Natural killer cell treated with Interleukin-12 subunit alpha and Interleukin-12 subunit beta and Interleukin-15 and Interleukin-18, amount 100 ng/mL, for 72 hours (primary cell): ENCODE data around the gene MAN1B1. TPM values are rescaled to one million over a fixed set of nuclear protein-coding genes. Genes with fewer than 3 reads are reported as not detected.
A peak's percentile ranks its signal among the peaks of the same experiment; 100 is the strongest.

Source experiments
- ATAC-seq, 2 donors: fragments of 150-1000 bp; cut with Tn5 transposase in 1 of 2; sonication (Bioruptor Pico), chemical (Tn5 transposase) in 1 of 2; 2 replicates each; pipeline ENCODE4 v1.10.0; 2021
- DNase-seq: peaks from one replicate; pipeline ENCODE4 v3.0.0; 2022; ENCODE audit warnings: low spot score
- H3K27ac Mint-ChIP-seq, 2 donors: 1 replicate in 1 of 2; 2 replicates in 1 of 2; pipeline ENCODE4 v1.8.0; 2022; ENCODE audit warnings: mixed read lengths in 2 of 2, mild to moderate bottlenecking in 1 of 2, moderate library complexity in 1 of 2
- H3K27me3 Mint-ChIP-seq, 2 donors: 1 replicate in 1 of 2; 2 replicates in 1 of 2; pipeline ENCODE4 v1.8.0; 2022; ENCODE audit warnings: mixed read lengths in 2 of 2
- H3K36me3 Mint-ChIP-seq: one replicate; pipeline ENCODE4 v1.8.0; 2022; ENCODE audit warnings: mixed read lengths
- H3K4me1 Mint-ChIP-seq, 2 donors: 1 replicate in 1 of 2; 2 replicates in 1 of 2; pipeline ENCODE4 v1.8.0; 2022; ENCODE audit warnings: low read depth in 2 of 2, mixed read lengths in 2 of 2, mild to moderate bottlenecking in 1 of 2
- H3K4me3 Mint-ChIP-seq: one replicate; pipeline ENCODE4 v1.8.0; 2022; ENCODE audit warnings: mixed read lengths
- H3K9me3 Mint-ChIP-seq: 2 replicates; pipeline ENCODE4 v1.8.0; 2022; ENCODE audit warnings: mixed read lengths
- total RNA-seq, 2 donors: library from RNA; stranded (reverse); gene quantifications; one replicate each; pipeline ENCODE4 v1.2.3, GENCODE V29; 2022

MAN1B1 gene
- total RNA-seq, 2 donors from 2014 or later = 34.1 to 55.8 TPM

DNA sequence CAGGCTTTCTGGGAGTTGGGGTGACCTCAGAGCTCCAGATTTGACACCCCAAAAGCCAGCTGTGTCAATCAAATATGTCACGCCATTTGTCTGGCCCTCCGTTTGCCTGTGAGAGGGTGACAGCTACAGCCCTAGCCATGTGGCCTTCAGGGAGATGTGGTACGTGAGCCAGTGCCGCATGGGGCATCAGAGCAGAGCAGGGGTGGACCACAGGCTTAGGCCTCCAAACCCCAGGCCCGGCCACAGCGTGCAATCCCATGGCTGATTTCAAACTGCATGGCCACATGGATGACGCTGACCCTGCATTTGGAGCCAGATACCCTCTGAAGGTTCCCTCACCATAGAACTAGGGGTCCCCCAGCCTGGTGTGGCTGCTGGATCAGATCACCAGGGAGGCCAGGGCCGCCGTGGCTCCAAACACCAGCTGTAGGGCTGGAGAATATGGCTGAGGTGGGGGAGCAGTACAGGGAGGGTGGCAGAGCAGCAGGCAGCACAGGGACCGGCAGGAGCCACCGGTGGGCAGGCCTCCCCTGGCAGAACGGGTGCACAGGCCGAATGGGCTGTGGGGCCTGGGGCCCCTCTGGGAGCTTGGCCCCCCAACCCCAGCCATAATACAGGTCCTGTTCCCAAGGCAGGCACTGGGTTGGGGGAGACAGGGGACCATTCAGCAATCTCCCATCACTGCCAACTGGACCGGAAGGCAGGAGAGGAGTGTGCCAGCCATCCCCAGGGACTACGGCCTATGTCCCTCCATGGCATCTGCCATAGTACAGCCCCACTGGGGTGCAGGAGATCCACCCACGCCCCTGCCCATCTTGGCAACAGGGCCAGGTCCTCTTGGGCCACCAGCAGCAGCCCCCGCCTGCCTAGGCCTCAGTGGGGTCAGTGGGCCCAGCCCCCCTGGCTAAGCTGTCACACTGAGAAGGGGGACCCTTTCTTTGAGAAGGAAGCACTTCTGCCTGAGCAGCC, 18.0 kb upstream of the MAN1B1 start:
- DNase-seq = no peak
- no peaks in the 10 kb centered on the region for H3K9me3 Mint-ChIP-seq
- no peaks in the 10 kb centered on the region for H3K27me3 Mint-ChIP-seq
- no peak for ATAC-seq
- H3K4me1 Mint-ChIP-seq = peaks cover 21 to 23% of the 10 kb centered on the region in 2 donors
- H3K36me3 Mint-ChIP-seq = no peaks in the 10 kb centered on the region
- peak overlapping the region; percentile 68 for H3K4me3 Mint-ChIP-seq
- H3K27ac Mint-ChIP-seq = no peak overlapping the region

- Mint-ChIP-seq H3K4me1 (peaks cover 18 to 19% of the 10 kb centered on the region in 2 donors), H3K27me3 (no peaks in the 10 kb centered on the region), H3K4me3 (peak overlapping the region; percentile 48), H3K27ac (no peak overlapping the region), H3K36me3 (no peaks in the 10 kb centered on the region), H3K9me3 (no peaks in the 10 kb centered on the region)
- no peak for DNase-seq
- peak in 1 of 2 donors; percentile 5 for ATAC-seq
Measured at GRCh38 chr9:137069508-137070091, 17.2 kb upstream of the MAN1B1 start.

- Mint-ChIP-seq H3K4me1 (peaks cover 18 to 19% of the 10 kb centered on the region in 2 donors), H3K27ac (peak within 1 kb of the TSS; percentile 89 to 90), H3K27me3 (no peaks in the 10 kb centered on the region), H3K4me3 (peak within 1 kb of the TSS; percentile 88), H3K36me3 (no peaks in the 10 kb centered on the region), H3K9me3 (no peaks in the 10 kb centered on the region)
- ATAC-seq (peak; percentile 93 to 96), DNase-seq (peak; percentile 92)
Measured at GRCh38 chr9:137070201-137070905, 16.4 kb upstream of the MAN1B1 start, which contains the start of gene SAPCD2. SAPCD2 (minus strand) TSS chr9:137070557; CDS start chr9:137070460, 97 bp downstream.

- no peaks in the 10 kb centered on the region for H3K9me3 Mint-ChIP-seq
- DNase-seq (no peak), ATAC-seq (no peak)
- H3K4me3 Mint-ChIP-seq = peak overlapping the region; percentile 88
- H3K27me3 Mint-ChIP-seq = no peaks in the 10 kb centered on the region
- no peaks in the 10 kb centered on the region for H3K36me3 Mint-ChIP-seq
- peak overlapping the region; percentile 89 to 90 for H3K27ac Mint-ChIP-seq
- peaks cover 18 to 19% of the 10 kb centered on the region in 2 donors for H3K4me1 Mint-ChIP-seq
Measured at GRCh38 chr9:137070906-137071275, 15.9 kb upstream of the MAN1B1 start.

DNA sequence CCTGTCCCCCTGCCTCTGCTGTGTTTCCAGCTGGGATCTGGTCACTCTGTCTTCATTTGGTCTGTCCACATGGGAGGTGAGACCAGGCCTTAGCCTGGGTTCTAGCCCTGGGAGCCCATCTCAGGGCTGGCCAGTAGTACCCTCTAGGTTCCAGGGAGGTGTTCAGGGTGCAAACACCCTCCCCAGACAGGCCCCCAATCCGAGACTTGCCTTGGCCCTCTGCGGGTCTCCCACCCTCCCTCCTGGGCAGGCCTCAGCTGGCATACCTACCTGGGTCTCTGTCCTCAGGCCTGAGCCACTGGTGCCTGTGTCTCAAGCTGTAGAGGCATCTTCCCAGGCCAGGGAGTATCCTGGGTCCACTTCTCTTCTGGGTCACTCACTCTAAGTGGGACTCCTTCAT, 15.5 kb upstream of the MAN1B1 start:
- peaks cover 18 to 19% of the 10 kb centered on the region in 2 donors for H3K4me1 Mint-ChIP-seq
- H3K36me3 Mint-ChIP-seq = no peaks in the 10 kb centered on the region
- peak overlapping the region; percentile 88 for H3K4me3 Mint-ChIP-seq
- ATAC-seq (no peak), DNase-seq (no peak)
- no peaks in the 10 kb centered on the region for H3K9me3 Mint-ChIP-seq
- peak overlapping the region; percentile 89 to 90 for H3K27ac Mint-ChIP-seq
- no peaks in the 10 kb centered on the region for H3K27me3 Mint-ChIP-seq

DNA sequence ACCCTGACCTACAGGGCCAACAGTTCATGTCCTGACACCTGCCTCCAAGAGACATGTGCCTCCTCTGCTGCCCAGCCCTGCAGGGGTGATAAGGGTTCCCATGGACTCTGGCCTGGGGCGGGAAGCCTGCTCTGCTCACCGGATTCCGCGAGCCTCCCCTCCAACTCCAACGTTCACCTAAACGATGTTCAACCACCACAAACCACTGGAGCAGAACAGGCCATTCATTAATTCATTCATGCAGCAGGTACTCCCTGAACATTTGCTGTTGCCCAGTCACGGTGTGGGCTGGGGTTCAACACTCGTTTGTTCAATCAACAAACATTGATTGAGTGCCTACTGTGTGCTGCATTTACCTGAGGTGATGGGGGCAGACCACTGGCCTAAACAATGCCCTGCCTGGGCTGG, 12.8 kb upstream of the MAN1B1 start:
- ATAC-seq = no peak
- Mint-ChIP-seq H3K27ac (peak overlapping the region; percentile 39 to 58), H3K4me3 (no peak overlapping the region), H3K36me3 (no peaks in the 10 kb centered on the region), H3K9me3 (no peaks in the 10 kb centered on the region), H3K27me3 (no peaks in the 10 kb centered on the region), H3K4me1 (peaks cover 13% of the 10 kb centered on the region in 2 donors)
- no peak for DNase-seq

DNA sequence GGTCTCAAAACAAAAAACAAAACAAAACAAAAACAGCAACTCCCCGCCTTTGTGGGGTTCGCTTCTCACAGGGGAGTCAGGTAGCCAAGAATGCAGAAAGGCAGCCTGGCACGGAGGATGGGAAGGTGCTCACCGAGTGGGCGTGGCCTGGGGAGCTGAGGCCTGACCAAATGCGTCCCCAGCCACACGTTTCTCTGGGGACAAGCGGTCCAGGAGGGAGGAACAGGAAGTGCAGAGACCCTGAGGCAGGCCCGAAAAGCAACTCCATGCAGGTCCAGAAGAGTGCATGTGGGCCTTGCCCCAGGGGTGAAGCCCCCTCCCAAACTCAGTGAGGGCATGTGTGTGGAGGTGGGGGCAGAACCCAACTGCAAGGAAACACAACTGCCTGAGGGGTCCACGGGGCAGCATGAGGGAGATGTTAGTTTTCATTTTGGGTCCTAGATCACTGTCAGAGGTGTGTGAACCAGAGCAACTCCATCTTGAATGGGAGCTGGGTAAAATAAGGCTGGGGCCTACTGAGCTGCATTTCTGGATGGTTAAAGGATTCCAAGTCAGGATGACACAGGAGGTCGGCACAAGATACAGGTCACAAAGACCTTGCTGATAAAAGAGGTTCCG, 12.0 kb upstream of the MAN1B1 start:
- no peak for ATAC-seq
- Mint-ChIP-seq H3K4me3 (no peak overlapping the region), H3K9me3 (no peaks in the 10 kb centered on the region), H3K27ac (no peak overlapping the region), H3K4me1 (peaks cover 13 to 14% of the 10 kb centered on the region in 2 donors), H3K27me3 (no peaks in the 10 kb centered on the region), H3K36me3 (no peaks in the 10 kb centered on the region)
- DNase-seq = no peak

- H3K27ac Mint-ChIP-seq = no peak overlapping the region
- peaks cover 13 to 16% of the 10 kb centered on the region in 2 donors for H3K4me1 Mint-ChIP-seq
- no peaks in the 10 kb centered on the region for H3K27me3 Mint-ChIP-seq
- no peaks in the 10 kb centered on the region for H3K9me3 Mint-ChIP-seq
- ATAC-seq = no peak
- no peak overlapping the region for H3K4me3 Mint-ChIP-seq
- H3K36me3 Mint-ChIP-seq = no peaks in the 10 kb centered on the region
- DNase-seq = no peak
Measured at GRCh38 chr9:137075275-137075775, 11.5 kb upstream of the MAN1B1 start.

- ATAC-seq (no peak), DNase-seq (no peak)
- Mint-ChIP-seq H3K4me1 (peaks cover 5 to 8% of the 10 kb centered on the region in 2 donors), H3K36me3 (no peaks in the 10 kb centered on the region), H3K27me3 (no peaks in the 10 kb centered on the region), H3K9me3 (no peaks in the 10 kb centered on the region), H3K27ac (no peak overlapping the region), H3K4me3 (peak overlapping the region; percentile 36)
Measured at GRCh38 chr9:137076636-137077009, 10.2 kb upstream of the MAN1B1 start.

DNA sequence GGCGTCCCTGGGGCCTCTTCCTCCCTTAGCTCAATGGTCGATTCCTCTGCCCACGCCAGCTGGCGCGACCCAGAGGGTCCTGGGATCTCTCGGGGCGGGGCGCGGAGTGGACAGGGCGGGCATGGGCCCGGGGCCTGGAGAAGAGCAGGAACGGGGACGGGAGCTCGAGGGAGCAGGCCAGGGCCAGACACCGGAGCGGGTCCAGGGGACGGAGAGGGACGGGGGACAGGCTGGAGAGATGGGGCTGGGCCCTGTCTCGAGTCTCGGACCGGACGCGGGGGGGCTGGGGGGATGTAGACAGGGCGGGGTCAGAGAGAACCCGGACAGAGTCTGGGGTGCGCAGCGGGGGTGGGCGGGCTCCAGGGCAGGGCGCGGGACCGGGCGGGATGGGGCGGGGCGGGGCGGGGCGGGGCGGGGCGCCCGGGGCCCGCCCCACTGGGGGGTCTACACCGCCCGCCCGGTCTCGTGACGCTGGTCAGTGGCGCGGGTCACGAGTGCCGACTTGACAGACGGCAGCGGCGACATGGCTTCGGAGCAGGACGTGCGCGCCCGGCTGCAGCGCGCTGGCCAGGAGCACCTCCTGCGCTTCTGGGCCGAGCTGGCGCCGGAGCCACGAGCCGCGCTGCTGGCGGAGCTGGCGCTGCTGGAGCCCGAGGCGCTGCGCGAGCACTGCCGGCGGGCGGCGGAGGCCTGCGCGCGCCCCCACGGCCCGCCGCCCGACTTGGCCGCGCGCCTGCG, 9.6 kb upstream of the MAN1B1 start, which contains the start of gene UAP1L1:
Gene UAP1L1 (plus strand): TSS at position 508 of the 738 bp plus-strand sequence. CDS start 16 bp downstream, at position 524.
- peak; percentile 83 for DNase-seq
- H3K4me1 Mint-ChIP-seq = peaks cover 5 to 6% of the 10 kb centered on the region in 2 donors
- H3K36me3 Mint-ChIP-seq = no peaks in the 10 kb centered on the region
- no peaks in the 10 kb centered on the region for H3K27me3 Mint-ChIP-seq
- ATAC-seq = peak; percentile 81 to 86
- no peaks in the 10 kb centered on the region for H3K9me3 Mint-ChIP-seq
- no peak within 1 kb of the TSS for H3K27ac Mint-ChIP-seq
- peak within 1 kb of the TSS; percentile 77 for H3K4me3 Mint-ChIP-seq

DNA sequence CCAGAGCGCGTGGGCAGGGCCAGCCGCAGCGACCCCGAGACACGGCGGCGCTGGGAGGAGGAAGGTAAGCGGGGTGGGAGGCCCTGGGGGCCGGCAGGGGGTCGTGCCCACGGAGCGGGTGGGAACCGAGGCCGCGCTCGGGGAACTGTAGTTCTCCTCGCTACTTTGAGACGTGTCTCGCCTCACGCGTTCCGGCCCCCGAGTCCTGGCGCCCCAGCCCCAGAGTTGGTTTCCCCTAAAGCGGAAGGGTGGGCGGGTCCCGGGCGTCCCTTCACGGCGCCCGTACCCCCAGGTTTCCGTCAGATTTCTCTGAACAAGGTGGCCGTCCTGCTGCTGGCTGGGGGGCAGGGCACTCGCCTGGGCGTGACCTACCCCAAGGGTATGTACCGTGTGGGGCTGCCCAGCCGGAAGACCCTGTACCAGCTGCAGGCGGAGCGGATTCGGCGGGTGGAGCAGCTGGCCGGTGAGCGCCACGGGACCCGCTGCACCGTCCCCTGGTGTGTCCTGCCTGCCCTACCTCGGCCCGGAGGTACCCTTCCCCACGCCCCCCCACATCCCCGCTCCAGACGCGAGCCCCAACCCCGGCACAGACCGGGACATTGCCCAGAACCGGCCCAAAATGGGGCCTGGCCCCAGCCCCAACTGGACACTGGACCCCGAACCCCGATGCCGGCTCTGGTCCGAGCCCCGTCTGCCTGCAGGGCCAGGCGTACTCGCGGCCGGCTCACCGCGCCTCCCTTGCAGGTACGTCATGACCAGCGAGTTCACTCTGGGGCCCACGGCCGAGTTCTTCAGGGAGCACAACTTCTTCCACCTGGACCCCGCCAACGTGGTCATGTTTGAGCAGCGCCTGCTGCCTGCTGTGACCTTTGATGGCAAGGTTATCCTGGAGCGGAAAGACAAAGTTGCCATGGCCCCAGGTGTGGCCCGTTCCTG, 8.8 kb upstream of the MAN1B1 start:
- H3K4me1 Mint-ChIP-seq = peaks cover 5 to 6% of the 10 kb centered on the region in 2 donors
- H3K9me3 Mint-ChIP-seq = no peaks in the 10 kb centered on the region
- no peaks in the 10 kb centered on the region for H3K27me3 Mint-ChIP-seq
- DNase-seq = peak; percentile 79
- H3K36me3 Mint-ChIP-seq = no peaks in the 10 kb centered on the region
- peak overlapping the region; percentile 77 for H3K4me3 Mint-ChIP-seq
- peak; percentile 59 to 65 for ATAC-seq
- no peak overlapping the region for H3K27ac Mint-ChIP-seq
